Head of caudate nucleus (tissue), 42 donors: ENCODE data around the gene EXD1.
"Not testable (repeated sequence)": the region's sequence is repeated elsewhere in the genome, so short reads cannot be mapped to it uniquely, and the experiment has no call there.

ENCODE experiments used
- DNase-seq, 42 donors: peaks; one replicate each; pipeline versions ENCODE4 v3.0.0 to v3.0.0-alpha.2; 2020 to 2021; ENCODE audit warnings: mixed read lengths in 7 of 42
- intact Hi-C: fragments of 100-400 bp; cut with DNase I; formaldehyde crosslinking; loops from one replicate; pipeline ENCODE4 v1.15.0; 2022

EXD1 gene, protein sequence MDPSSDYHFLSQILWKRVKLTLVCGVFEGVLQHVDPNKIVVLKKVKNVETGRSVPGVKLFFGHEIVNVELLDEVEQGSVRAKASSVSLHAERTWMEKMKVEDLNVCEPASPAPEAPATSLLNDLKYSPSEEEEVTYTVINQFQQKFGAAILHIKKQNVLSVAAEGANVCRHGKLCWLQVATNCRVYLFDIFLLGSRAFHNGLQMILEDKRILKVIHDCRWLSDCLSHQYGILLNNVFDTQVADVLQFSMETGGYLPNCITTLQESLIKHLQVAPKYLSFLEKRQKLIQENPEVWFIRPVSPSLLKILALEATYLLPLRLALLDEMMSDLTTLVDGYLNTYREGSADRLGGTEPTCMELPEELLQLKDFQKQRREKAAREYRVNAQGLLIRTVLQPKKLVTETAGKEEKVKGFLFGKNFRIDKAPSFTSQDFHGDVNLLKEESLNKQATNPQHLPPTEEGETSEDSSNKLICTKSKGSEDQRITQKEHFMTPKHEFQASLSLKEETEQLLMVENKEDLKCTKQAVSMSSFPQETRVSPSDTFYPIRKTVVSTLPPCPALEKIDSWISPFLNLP

DNA sequence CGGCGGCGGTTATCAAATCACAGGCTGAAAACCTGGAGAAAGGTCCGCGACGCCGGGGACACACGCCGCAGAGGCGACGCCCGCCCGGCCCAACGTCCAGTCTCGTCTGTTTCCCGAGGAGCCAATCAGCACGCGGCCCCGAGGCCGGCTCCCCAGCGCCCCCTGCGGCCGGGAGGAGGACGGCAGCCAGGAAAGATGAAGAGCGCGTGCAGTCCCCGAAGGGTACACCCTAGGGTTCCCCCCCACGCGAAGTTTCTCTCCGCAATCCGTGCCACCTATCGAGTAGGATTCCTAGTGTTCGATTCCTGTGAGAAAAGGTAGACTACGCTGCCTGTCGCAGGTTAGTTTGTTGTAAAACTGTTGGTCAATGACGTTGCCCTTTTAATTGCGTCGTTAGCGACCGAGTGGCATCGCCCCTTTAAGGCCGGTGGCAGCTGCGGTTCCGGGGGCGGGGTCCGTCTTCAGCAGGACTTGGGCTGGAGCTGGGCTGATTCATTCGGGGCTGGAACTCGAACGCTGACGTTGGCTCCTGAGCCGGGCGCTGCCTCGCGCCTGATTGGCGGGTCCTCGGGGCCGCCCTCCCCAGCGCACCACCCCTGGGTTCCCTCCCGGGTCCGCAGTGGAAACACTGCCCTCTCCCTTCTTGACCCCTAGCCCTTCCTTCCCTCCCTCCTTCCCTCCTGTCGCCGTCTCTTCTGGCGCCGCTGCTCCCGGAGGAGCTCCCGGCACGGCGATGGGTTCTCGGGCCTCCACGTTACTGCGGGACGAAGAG, at the start of gene EXD1, which contains the start of gene CHP1:
EXD1 (minus strand) TSS at position 108 of the 772 bp plus-strand sequence. CDS start 4,182 bp downstream, outside the sequence.
CHP1 (plus strand) TSS at position 619 of the 772 bp plus-strand sequence; CDS start at position 734, 115 bp downstream.
- DNase-seq = peak; percentile 94 to 99 (median 98)
- intact Hi-C loops = loop anchor here (2.0 kb wide), 1 partner anchor 114 kb away; the partner anchor contains the start of gene INO80

DNA sequence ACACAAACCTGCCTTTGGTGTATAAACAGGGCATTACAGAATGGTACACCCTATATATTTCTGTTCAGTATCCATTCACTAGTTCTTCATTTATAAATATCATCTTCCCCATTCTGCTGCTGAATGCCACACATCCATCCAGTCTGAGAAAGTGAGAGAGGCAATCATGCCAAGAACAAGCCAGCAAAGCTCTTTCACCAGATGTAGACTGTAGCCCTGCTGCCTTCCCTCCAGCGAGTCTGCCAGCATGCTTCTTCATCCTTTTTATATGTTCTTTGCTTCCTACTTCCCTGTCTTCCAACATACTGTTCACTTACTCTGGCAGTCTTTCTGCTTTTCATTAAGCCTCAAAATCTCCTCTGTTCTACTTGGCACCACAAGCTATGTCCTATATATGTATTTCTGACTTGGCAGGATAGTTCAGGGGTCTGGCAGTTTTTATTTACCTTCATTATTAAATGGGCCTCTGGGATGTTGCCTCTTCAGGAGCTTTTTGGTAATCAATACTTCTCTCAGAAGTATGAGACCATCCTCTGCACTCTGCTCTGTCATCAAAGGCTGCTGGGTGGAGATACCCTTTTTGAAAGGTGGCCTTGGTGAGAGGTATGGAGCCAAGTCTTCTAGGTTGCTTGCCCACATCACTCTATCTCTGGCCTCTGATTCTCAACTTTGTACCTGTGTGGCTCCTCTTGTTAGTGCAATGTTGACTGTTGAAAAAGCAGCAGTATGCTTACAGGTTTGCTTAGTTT, 49.2 kb upstream of the EXD1 start:
- intact Hi-C loops = loop anchor here (5.0 kb wide), 1 partner anchor 162 kb away; the partner anchor contains the start of gene INO80
- no peak for DNase-seq

DNA sequence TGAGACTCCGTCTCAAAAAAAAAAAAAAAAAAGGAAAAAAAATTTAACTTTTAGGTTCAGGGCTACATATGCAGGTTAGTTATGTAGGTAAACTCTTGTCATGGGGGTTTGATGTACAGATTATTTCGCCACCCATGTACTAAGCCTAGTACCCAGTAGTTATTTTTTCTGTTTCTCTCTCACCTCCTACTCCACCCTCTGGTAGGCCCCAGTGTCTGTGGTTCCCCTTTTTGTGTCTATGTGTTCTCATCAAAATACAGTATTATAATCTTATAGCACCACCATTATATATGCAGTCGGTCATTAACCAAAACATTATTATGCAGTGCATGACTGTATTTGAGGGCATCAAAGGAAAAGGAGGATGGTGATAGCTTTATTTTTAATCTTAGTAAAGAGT, 47.8 kb upstream of the EXD1 start:
- no peak for DNase-seq
- intact Hi-C loops = no loop called here

DNA sequence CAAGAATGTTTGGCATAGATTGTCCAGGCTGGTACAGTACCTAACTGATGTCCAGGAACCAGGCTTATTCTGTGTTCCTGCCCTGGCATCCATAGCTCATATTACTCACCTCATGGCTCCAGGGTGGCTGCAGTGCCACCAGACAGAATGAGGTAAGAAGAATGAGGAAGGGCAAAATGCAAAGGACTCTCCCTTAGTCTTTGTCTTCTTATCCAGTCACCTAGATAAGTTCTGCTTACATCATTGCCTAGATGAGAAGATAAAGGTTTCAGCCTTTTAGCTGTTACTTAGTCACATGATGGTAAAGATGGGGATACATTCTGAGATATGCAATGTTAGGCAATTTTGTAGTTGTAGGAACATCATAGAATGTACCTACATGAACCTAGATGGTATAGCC, 46.3 kb upstream of the EXD1 start:
- no peak for DNase-seq
- intact Hi-C loops = no loop called here

DNA sequence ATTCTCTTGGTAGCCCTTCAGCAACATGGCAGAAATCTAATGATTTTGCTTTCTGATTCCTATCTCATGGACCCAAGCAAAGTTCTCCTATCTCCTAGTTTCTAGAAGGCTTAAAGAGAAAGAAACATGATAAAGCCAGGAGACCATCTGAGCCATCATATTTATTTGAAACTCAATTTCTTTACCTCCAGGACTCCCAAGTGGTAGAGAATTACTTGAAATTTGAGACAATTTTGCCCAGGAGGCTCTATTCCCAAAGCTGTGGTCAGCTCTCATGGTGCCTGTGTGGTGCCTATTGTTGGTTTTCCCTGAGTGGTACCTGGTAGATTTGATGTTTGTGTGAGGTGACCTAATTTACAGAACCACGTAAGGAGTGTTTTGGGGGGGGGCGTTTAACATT, 39.3 kb upstream of the EXD1 start:
- intact Hi-C loops = no loop called here

DNA sequence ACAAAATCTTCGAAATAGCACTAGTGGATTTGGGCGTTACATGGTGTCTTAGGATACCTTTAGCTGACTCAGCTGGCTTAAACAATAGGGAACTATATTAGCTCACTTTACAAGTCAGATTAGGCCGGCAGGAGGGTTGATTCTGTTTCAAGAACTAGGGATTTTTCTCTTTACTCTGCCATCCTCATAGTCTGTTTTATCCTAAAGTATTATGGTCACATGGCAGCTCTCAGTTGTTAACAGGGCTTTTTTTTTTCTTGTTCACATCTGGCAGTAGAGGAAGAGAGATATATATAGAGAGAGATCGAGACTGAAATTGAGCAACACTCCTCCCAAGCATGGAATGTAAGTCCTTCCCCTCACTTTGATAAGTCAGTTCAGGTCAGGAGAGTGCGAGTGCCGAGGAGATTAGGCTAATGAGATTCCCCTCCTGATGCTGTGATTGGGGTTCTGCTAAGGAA, 33.4 kb upstream of the EXD1 start:
- no peak for DNase-seq
- intact Hi-C loops = no loop called here

More for the DNA sequence above, 39.3 kb upstream of the EXD1 start:
- DNase-seq = no peak

DNA sequence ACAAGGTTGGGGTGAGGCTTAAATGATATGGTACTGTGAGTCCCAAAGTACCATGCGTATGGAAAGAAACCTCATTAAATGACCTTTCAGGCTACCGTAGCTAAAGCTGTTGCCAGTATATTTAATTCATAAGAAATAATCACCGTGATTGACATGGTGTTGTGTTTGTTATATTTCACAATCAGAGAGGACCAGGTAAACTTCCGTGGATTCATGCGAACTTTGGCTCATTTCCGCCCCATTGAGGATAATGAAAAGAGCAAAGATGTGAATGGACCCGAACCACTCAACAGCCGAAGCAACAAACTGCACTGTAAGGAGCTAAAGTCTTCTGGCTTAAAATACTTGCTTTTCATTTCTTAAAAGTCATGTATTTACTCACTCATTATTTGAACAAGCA, 32.0 kb upstream of the EXD1 start:
- intact Hi-C loops = no loop called here
- DNase-seq = no peak

DNA sequence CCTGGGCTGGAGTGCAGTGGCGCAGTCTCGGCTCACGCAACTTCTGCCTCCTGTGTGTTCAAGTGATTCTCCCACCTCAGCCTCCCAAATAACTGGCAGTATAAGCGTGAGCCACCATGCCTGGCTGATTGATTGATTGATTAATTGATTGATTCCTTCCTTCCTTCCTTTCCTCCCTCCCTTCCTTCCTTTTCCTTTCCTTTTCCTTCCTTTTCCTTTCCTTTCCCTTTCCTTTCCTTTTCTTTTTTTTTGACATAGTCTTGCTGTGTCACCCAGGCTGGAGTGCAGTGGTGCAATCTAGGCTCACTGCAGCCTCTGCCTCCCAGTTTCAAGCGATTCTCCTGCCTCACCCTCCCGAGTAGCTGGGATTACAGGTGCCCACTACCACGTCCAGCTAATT, 30.4 kb upstream of the EXD1 start:
- intact Hi-C loops = not testable (repeated sequence)

DNA sequence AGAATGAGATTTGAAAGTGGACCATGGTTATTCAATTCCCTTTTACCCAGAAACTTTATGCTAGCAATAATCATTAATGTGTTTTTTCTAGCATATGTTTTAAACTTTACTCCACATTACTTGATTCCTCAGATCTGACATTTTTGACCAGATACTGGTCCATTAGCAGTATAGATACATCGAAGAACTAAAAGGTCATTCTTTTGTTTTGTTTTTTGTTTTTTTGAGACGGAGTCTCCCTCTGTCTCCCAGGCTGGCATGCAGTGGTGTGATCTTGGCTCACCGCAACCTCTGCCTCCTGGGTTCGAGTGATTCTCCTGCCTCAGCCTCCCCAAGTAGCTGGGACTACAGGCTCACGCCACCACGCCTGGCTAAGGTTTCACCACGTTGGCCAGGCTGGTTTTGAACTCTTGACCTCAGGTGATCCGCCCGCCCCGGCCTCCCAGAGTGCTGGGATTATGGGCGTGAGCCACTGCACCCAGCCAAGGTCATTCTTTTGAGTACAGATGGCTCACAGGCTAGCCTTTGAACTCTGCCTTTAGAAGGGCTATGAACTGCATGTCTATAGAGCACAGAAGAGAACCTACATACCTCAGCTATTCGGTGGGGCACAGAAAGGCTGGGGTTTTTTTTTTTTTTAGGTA, 29.1 kb upstream of the EXD1 start:
- intact Hi-C loops = no loop called here
- DNase-seq = no peak

More for the DNA sequence above, 30.4 kb upstream of the EXD1 start:
- DNase-seq = not testable (repeated sequence)

DNA sequence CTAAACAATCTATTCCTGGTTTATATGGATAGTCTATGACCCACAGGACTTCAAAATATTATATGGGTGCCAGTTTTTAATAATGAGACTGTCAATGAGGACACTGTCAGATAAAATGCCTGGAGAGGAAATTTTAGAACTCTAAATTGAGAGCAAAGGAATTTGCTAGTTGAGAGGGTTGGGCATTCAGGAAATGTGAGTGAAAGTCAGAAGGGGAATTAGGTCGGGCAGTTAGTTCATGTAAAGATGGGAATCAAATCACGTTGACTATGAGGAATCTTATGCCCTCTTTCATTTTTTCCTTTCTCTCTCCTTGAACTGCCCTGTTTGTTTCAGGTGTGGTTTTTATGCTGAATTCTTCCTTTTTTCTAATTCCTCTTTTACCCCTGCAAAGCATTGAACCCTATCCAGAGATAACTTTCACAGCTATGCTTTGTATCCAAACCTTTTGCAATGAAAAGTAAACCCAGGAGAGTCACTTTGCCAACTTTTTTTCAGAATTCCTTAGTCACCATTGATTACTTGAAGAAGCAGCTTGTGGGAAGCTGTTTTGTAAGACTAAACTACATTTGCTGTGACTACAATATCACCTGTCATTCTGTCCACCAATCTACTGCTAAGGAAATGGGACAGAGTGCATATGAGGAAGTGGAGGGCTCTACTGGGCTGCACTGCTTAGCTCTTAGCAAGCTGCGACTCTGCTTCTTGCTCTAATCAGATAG, 28.4 kb upstream of the EXD1 start:
- peak in 1 of 42 donors; percentile 7 for DNase-seq
- intact Hi-C loops = no loop called here

DNA sequence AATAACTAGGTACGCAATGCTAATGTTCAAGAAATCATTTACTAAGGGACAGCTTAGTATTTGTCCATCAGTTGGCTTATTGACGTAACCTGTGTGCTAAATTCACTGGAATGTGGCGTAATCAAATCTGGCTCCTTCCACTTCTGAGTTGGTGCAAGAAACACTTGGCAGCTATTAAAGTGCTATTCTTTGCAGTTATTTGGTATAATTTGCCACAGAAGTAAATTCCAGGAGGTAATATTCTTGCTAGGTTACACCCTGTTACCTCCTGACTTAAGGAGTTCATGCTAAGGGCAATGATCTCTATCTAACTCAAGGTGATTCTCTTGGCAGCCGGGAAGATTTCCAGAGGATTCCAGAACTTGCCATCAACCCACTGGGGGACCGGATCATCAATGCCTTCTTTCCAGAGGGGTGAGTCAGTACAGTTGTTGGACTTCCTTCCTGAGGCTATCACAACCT, 26.1 kb upstream of the EXD1 start:
- intact Hi-C loops = no loop called here
- DNase-seq = no peak

DNA sequence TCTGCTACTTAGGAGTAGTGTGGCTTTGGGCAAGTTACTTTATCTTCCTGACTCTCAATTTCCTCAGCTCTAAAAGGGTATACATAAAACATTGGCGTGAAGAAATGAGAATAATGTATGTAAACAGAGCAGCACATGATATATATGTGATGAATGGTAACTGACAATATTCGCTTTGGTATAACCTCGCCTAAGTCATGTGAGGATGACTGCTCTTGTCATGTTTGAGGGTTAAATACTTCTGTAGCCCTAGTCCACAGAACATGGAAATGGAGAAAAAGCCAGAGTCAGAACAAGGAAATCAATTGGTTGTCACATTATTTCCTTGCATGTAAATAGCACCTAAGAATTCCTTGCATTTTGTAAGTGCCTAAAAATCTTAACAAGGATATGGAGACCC, 25.5 kb upstream of the EXD1 start:
- intact Hi-C loops = no loop called here
- no peak for DNase-seq

DNA sequence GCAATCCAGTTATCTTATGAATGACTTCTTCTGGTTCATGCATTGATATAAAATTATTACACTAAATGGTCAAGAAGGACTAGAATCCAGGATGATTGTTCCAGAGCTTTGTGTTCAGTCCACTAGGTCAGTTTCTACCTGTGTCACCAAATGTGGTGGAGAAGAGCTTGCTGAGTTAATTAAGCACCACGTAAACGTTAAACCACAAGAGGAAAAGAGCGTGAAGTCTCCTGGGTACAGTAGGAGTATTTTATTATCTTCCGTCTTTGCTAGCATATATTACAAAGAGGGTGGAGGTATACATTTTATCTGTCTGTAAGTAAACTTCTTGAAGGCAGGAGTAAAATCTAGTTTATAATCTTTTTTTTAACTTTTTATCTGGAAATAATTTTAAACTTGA, 24.0 kb upstream of the EXD1 start:
- intact Hi-C loops = no loop called here
- no peak for DNase-seq

DNA sequence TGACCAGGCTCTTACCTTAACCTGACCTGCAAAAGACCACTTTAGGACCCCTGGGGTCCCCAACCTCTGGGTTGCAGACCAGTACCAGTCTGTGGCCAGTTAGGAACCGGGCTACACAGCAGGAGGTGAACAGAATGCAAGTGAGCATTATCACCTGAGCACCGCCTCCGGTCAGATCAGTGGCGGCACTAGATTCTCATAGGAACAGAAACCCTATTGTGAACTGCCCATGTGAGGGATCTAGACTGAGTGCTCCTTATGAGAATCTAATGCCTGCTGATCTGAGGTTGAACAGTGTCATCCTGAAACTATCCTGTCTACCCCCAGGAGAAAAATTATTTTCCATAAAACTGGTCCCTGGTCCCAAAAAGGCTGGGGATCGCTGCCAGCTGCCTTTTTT, 20.9 kb upstream of the EXD1 start:
- intact Hi-C loops = no loop called here
- DNase-seq = peak in 1 of 42 donors; percentile 19

DNA sequence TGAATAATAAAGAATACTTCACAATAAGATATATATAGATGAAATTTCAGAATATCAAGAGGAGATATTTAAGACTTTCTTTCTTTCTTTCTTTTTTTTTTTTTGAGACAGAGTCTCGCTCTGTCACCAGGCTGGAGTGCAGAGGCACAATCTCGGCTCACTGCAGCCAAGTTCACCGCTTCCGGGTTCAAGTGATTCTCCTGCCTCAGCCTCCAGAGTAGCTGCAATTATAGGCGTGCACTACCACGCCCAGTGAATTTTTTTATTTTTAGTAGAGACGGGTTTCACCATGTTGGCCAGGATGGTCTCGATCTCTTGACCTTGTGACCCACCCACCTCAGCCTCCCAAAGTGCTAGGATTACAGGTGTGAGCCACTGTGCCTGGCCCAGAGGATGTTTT, 20.2 kb upstream of the EXD1 start:
- intact Hi-C loops, DNase-seq: not testable (repeated sequence)

DNA sequence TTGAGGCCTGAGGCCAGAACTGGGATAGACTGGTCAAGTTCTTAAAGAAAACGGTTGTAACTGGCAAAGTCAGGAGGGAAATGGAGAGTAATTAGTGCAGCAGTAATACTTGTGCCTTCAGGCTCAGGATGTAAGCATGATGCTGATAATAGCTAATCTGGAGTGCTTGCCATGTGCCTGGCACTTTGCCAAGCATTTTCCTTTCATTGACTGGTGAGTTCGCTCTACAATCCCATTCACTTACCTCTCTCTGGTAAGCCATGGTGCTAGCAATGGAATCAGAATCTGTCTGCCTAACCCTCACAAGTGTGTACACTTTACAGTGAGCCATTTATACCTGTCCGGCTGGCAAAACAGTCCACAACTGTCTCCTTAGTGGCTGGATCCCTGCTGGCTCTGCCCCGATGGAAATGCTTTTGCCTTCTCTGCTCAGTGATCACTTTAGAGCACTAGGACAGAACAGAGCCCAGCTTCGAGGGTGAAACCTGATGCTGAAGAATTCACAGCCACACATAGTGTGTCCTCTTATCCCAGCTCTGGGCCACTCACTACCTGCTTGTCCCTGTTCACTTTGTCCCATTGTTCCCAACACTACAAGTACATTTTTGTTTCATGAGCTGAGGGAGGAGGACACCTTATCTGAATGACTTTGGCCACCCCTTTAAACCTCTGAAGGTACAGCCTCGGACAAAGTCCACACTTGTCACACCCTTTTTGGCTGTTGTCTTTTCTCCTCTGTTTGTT, 10.8 kb upstream of the EXD1 start:
- DNase-seq = peak in 15 of 42 donors; percentile 8 to 69 (median 22)
- intact Hi-C loops = no loop called here

DNA sequence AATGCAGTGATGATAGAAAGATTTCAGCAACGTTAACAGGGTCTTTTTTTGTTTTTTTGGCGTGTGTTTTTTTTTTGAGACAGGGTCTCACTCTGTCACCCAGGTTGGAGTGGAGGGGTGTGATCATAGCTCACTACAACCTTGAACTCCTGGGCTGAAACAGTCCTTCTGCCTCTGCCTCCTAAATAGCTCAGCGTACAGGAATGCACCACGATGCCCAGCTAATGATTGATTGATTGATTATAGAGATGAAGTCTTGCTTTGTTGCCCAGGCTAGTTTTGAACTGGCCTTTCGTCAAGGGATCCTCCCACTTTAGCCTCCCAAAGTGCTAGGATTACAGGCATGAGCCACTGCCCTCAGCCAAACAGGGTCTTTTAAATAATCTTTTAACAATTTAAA, 7.5 kb upstream of the EXD1 start:
- DNase-seq = no peak
- intact Hi-C loops = no loop called here
